Activated naive CD4-positive, alpha-beta T cell (primary cell): ENCODE data around the gene ZNF575.

Source experiments
- DNase-seq, 4 experiments: peaks; one replicate each; lab custom pipeline; 2025; lab: John Stamatoyannopoulos, UW

Gene ZNF575, protein sequence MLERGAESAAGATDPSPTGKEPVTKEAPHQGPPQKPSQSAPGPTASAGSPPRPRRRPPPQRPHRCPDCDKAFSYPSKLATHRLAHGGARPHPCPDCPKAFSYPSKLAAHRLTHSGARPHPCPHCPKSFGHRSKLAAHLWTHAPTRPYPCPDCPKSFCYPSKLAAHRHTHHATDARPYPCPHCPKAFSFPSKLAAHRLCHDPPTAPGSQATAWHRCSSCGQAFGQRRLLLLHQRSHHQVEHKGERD

DNA sequence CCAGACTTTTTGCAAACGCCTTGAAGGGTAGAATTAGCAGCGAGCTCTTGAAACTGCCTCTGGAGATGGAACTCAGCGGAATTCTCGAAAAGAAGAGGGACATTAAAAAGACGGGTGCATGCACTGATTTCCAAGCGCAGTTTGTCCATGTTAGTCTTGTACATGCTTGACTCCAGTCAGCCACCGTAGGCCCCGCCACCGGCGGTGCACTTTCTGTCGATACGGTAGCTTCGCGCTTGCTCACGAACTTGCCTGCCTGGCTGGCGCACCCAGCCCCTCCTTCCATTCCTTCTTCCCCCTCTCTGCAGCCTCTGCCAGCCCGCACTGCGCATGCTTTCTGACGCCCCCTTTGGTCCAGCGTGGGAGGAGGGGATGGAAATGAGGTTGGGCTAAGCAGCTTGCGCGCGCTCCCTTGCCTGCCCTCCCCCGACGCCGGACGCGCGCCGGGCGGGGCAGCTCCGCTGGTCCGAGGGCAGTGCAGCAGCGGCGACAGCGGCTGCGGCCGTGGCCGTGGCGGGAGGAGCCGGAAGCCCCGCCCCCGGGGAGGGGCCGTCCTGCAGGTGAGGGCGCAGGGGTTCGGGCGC is at the start of gene ZNF575:
ZNF575 (plus strand) TSS at position 227 of the 584 bp plus-strand sequence. CDS start 1,235 bp downstream, outside the sequence.
- DNase-seq, result peak; percentile 51 to 78 (median 61)

DNA sequence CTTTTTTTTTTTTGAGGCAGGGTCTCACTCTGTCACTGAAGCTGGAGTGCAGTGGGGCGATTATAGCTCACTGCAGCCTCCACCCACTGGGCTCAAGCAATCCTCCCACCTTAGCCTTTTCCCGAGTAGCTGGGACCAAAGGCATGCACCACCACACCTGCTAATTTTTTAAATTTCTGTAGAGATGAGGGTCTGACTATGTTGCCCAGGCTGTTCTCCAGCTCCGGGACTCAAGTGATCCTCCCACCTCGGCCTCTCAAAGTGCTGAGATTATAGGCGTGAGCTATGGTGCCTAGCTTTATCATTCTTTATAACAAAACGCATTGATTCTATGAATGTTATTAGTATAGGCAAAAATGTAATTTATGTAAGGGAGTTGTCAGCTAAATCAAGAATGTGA is 49.7 kb upstream of the ZNF575 start:
- no peak for DNase-seq

DNA sequence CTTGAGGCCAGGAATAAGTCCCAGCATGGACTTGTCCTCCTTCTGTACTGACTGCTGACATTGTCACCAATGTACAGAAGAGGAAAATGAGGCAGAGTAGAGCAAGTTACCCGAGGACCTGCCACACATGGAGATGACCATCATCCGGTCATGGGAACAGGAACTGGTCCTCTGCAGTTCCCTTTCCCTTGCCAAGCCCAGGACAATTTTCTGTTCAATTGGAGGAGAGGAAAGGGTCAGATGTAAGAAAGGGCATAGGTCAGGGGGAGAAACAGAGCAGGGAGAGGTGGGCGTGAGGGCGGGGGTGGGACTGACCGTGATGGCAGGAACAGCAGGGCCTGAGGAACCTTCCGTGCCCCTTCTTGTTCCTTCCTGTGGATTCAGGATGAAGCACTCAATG is 47.0 kb upstream of the ZNF575 start:
- DNase-seq, result no peak

GRCh38 chr19:43486412-43486811 is 46.6 kb upstream of the ZNF575 start:
- DNase-seq, result no peak

- no peak for DNase-seq
These were observed 44.8 kb upstream of the ZNF575 start for GRCh38 chr19:43488179-43488578.

DNA sequence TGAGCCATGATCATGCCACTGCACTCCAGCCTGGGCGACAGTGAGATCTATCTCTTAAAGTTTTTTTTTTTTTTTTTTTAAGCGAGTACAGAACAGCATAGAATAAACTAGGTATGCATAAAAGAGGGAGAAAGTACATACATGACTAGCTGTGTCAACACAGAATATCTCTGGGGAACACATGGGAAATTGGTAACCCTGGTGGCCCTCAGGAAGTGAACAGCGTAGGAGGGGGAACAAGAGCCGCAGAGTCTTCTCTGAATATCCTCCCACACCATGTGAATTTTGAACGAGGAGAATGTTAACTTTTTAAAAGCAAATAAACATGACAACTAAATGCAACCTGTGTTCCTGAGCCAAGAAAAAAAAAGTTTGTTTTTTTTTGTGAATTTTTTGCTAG is 43.7 kb upstream of the ZNF575 start:
- DNase-seq, result no peak

- no peak for DNase-seq
These were observed 42.9 kb upstream of the ZNF575 start for GRCh38 chr19:43489979-43490599.

GRCh38 chr19:43490759-43491158 is 42.2 kb upstream of the ZNF575 start:
- DNase-seq, result no peak

DNA sequence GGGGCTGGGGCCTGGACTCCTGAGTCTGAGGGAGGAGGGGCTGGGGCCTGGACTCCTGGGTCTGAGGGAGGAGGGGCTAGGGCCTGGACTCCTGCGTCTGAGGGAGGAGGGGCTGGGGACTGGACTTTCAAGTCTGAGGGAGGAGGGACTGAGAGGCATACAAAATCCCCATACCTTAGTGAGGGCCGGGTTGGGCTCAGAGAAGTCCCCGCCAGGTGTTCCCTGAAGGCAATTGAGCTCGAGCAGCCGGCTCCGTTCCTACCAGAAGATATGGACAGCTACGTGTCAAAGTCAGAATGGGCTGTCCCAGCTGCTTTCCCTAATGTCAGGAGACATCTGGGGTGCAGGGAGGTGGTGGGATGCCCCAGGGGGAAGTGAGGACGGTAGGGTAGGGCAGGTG is 37.9 kb upstream of the ZNF575 start:
- no peak for DNase-seq

DNA sequence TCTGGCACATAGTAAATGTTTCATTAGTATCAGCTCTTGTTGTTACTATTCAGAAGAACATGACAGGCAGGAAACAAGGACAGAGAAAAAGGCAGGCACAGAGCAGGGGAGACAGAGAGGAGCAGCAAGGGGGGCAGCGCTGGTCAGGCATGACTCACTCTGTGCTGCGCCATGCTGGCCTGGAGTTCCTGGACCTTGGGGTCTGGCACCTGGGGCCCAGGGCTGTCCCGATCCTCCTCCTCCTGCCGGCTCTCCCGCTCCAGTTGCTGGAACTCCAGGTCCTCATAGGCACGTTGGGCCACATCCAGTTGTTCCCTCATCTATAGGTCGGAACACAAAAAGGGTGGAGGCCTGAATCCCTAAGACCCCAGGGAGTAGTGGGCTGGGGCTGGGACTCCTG is 36.0 kb upstream of the ZNF575 start:
- no peak for DNase-seq

DNA sequence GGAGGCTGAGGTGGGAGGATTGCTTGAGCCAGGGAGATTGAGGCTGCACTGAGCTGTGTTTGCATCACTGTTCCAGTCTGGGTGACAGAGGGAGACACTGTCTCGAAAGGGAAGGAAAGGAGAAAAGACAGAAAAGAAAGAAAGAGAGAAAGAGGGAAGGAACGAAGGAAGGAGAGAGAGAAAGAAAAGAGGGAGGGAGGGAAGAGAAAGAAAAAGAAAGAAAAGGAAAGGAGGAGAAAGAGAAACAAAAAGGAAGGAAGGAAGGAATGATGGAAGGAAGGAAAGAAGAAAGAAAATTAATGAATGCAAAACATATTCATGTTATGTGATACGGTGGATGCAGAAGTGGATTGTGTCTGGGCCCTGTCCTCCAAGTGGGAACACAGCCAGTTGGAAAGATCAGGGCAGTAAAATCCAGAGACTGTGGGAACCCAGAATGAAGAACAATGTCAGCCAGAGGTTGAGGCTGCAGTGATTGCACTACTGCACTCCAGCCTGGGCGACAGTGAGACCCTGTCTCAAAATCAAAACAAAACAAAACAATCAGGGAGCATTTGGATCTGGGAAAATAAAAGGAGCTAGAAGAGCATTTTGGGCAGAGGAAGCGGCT is 34.6 kb upstream of the ZNF575 start:
- no peak for DNase-seq

- DNase-seq, result no peak
These were observed 33.9 kb upstream of the ZNF575 start for GRCh38 chr19:43499042-43499441.

DNA sequence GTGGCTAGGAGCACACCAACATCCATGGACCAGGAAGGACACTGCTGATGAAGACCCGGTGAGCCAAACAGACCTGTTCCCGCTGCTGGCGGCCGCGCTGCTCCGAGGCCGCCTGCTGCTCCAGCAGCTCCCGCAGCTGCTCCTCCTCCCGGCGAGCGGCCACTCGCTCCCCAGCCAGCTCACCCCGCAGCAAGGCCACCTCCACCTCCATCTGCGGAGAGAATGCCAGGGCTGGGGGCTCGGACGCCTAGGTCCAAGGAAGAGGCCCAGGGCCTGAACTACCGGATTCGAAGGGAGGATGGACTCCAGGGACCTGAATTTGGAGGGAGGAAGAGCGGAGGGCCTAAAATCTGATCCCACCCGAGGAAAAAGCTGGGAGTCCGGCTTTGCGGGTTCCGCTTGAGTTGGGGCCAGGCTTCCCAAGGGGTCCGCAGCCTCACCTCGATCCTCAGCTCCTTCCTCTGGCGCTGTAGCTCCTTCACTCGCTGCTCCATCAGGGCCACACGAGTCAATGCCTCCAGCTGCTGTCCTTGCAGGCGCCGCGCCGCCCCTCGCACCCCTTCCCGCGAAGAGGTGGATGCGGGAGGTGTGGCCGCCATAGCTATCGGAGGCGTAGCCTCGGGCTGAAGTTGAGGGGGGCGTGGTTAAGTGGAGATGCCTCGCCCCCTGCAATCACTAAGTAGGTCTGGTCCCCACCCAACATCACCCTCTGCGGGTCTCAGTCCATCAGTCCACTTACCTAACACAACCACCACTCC is 31.1 kb upstream of the ZNF575 start:
- DNase-seq, result no peak

- DNase-seq, result no peak
These were observed 30.5 kb upstream of the ZNF575 start for GRCh38 chr19:43502419-43502976.

DNA sequence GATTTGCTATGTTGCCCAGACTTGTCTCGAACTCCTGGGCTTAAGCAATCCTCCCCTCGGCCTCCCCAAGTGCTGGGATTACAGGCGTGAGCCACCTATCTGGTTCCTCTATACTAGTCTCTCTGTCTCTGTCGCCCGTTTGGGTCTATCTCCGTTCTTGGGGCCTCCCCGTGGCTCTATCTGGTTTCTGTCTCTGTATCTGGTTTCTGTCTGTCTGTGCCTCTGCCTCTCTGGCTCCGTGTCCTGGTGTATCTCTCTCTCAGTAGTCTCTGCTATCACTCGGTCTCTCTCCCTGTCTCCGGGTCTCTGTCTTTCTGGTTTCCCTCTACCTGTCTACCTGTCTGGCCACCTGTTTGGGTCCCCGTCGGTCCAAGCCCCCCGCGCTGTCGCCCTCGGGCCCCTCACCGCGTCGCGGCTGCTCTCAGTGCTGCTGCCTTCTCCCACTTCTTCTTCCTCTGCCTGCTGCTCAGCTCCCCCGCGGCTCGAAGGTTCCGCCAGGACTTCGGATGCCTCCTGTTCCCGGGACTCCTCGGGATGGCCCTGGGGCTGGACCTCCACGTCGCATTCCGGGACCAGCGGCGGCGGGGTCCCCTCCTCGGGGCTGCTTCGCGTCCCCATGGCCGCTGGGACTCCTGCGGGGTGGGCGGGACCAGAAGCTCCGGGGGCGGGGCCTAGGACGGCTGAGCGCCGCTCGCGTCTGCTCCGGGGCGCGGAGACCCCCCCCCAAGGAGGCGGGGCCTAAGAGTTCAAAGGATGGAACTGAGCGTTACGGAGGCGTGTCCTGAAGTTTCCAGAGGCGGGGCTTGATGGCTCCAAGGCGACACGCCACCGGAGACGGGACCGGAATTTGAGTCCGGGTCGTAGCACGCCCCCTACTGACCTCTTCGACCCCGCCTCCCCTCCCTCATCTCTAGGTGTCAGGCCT is 29.2 kb upstream of the ZNF575 start:
- peak; percentile 91 to 99 (median 96) for DNase-seq

DNA sequence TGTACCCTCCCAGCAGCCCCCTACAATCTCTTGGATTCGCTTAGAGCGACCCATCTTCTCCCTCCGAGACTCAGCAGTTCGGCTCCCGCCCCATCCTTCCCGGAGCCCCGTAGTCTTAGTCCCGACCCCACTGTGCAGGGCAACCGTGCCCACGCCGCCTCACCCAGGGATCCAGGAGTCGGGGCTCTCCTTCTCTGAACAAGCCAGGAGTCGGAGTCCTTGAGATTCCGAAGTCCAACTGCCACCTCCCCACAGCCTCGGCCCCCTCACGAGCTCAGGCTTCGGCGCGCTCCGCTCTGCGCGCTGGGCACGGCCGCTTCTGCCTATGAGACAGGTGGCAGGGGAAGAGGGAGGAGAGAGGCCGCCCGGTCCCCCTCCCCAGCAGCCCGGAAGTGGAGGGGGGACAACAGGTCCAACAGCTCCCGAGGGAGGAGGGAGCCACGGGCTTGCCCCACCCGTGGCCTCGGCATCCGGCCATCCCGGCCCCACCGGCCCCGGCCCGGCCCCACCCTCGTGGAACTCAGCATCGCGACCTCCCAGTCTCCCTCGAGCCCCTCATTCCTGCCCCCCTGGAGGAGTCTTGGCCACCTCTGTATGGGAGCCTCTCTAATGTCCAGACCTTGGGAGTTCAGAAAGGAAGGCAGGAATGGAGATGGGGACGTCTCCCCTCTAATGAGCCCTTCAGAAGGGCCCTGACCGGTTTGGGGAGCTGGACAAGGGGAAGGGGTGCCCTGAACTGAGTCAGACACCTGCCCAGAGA is 28.4 kb upstream of the ZNF575 start, which contains the start of gene PHLDB3:
PHLDB3 (minus strand) TSS at position 321 of the 760 bp plus-strand sequence. CDS start 628 bp downstream, outside the sequence.
- DNase-seq, result peak in 2 of 4 experiments; percentile 54 to 59

GRCh38 chr19:43505186-43505456 is 27.9 kb upstream of the ZNF575 start:
- no peak for DNase-seq

DNA sequence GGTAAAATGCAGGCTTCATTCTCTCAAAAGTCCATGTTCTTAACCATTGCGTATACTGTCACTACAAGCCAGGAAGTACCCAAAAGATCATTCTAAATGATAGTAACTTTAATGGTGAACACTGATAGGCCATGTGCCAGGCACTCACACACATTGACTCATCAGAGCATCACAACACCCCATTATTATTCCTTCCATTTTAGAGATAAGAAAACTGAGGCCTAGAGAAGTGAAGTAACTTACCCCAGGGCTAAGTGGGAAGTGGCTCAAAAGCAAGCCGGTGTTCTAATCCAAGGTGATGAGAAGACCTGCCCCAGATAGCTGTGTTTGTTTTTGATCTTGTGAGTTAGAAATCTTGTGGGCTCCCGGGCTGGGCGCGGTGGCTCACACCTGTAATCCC is 27.0 kb upstream of the ZNF575 start:
- DNase-seq, result no peak

- DNase-seq, result no peak
These were observed 26.4 kb upstream of the ZNF575 start for GRCh38 chr19:43506629-43507028.

DNA sequence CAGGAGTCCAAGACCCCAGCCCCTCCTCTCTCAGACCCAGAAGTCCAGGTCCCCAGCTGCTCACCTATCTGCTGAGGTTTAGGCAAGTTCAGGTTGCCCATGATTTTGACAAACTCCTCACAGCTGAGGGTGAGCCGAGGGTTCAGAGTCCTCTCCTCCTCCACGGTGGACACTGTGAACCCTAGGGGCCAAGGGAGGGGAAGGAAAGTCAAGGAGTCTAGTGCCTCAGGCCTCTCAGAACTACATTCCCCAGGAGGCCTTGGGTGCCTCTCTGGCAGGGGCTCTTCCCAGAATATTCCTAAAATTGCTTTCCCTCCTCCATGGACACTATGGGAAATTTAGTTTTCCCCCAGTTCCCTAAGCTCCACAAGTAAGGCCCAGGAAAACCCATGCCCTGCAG is 25.1 kb upstream of the ZNF575 start:
- no peak for DNase-seq
